ENCODE measurements around the gene CORO2B.

CORO2B gene

DNA sequence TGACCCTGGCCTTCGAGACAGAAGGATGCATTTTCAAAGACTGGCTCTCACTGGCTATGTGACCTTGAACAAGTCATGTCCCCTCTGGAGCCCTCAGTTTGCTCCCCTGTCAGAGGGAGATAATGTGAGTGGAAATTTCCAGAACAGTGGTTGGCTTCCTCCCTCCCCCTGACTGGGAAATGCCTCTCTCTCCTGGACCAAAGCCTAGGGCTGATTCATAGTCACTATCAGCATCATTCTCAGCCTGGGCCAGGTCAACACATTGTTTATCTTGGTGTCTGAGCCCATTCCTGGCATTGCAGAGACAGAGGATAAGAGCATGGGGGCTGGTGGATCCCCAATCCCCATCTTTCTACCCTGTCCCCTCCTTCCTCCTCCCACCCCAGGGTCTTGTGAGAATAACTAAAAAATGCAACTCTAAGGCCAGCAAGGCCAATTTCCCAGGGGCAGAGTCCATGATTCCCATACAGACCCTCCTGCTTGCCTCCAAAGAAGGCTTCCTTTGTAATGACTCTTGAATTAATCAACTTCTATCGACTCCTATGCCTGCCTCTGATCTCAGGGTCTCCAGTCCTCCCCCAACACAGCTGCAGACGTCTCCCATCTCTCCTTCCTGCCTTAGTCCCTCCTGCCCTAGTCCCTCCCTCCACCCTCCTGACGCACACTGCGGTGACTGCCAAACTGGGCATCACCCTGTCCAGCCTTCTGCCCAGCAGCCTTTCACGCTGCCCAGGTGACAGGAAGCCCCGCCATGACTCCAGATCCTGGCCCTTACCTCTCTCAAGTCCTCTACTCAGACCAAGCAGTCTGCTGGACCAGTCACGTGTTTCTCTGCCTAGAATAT is 35.4 kb upstream of the CORO2B start:
- no peaks in the 10 kb centered on the region for H3K9me3 ChIP-seq
- no peak overlapping the region for H3K27ac ChIP-seq
- H3K4me3 ChIP-seq (ENCODE audit: low read depth in 1 of 2, low read length in 1 of 2) = no peak overlapping the region

GRCh38 chr15:68546318-68546717 is 32.5 kb upstream of the CORO2B start:
- Histone ChIP-seq H3K4me1 (ENCODE audit: control insufficient read depth in 1 of 2, insufficient read depth in 1 of 2, low read depth in 1 of 2, low read length in 1 of 2) (no peaks in the 10 kb centered on the region), H3K27ac (no peak overlapping the region), H3K27me3 (peaks cover 46% of the 10 kb centered on the region), H3K4me3 (ENCODE audit: low read depth in 1 of 2, low read length in 1 of 2) (no peak overlapping the region), H3K36me3 (no peaks in the 10 kb centered on the region), H3K9me3 (no peaks in the 10 kb centered on the region)
- TF ChIP-seq, protein P1, sequence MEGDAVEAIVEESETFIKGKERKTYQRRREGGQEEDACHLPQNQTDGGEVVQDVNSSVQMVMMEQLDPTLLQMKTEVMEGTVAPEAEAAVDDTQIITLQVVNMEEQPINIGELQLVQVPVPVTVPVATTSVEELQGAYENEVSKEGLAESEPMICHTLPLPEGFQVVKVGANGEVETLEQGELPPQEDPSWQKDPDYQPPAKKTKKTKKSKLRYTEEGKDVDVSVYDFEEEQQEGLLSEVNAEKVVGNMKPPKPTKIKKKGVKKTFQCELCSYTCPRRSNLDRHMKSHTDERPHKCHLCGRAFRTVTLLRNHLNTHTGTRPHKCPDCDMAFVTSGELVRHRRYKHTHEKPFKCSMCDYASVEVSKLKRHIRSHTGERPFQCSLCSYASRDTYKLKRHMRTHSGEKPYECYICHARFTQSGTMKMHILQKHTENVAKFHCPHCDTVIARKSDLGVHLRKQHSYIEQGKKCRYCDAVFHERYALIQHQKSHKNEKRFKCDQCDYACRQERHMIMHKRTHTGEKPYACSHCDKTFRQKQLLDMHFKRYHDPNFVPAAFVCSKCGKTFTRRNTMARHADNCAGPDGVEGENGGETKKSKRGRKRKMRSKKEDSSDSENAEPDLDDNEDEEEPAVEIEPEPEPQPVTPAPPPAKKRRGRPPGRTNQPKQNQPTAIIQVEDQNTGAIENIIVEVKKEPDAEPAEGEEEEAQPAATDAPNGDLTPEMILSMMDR (IDR thresholded peaks at IDR 0.05) = no peak

More for the DNA sequence above, 35.4 kb upstream of the CORO2B start:
- H3K4me1 ChIP-seq (ENCODE audit: control insufficient read depth in 1 of 2, insufficient read depth in 1 of 2, low read depth in 1 of 2, low read length in 1 of 2) = no peaks in the 10 kb centered on the region
- H3K27me3 ChIP-seq = peaks cover 40% of the 10 kb centered on the region
- TF ChIP-seq, protein P1 (IDR thresholded peaks at IDR 0.05) = no peak
- H3K36me3 ChIP-seq = no peaks in the 10 kb centered on the region

DNA sequence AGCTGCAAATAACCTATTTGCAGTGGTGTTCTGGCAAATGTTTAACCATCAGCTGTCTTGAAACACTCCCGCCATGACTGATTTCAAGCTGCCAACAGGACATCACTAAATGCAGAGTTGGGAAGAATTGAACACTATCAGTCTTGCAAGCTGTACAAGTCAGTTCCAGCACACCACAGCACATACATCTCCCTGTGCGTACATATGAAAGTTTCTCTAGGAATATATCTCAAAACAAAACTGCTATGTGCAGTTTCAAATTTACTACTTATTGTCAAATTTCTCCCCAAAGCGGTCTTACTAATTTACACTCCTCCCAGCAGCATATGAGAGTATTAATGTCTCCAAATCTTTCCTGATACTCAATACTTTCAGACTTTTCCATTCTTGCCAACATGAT is 30.4 kb upstream of the CORO2B start:
- H3K36me3 ChIP-seq = no peaks in the 10 kb centered on the region
- TF ChIP-seq, protein P1 (IDR thresholded peaks at IDR 0.05) = no peak
- H3K27ac ChIP-seq = no peak overlapping the region
- no peaks in the 10 kb centered on the region for H3K9me3 ChIP-seq
- H3K4me3 ChIP-seq (ENCODE audit: low read depth in 1 of 2, low read length in 1 of 2) = no peak overlapping the region
- H3K27me3 ChIP-seq = peaks cover 33% of the 10 kb centered on the region
- no peaks in the 10 kb centered on the region for H3K4me1 ChIP-seq (ENCODE audit: control insufficient read depth in 1 of 2, insufficient read depth in 1 of 2, low read depth in 1 of 2, low read length in 1 of 2)

DNA sequence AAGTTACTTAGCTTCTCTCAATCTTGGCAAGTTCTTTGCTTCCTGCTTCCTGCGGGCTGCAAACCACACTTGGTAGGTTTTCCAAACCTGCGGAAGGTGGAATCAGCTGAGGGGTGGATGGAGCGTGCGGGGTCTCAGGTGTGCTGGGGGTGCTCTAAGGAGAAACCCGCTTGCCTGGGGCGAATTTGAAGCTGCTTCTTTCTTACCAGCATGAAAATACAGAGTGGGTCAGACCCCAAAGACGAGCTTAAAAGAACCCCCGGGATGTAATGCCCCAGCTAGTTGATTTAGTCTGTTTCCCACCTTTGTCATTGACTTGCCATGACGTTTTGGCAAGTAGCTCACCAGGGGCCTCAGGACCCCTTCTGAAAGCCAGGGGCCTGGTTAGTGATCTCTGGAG is 28.8 kb upstream of the CORO2B start:
- Histone ChIP-seq H3K9me3 (no peaks in the 10 kb centered on the region), H3K4me3 (ENCODE audit: low read depth in 1 of 2, low read length in 1 of 2) (no peak overlapping the region), H3K36me3 (no peaks in the 10 kb centered on the region), H3K27ac (no peak overlapping the region), H3K27me3 (peaks cover 31% of the 10 kb centered on the region), H3K4me1 (ENCODE audit: control insufficient read depth in 1 of 2, insufficient read depth in 1 of 2, low read depth in 1 of 2, low read length in 1 of 2) (no peaks in the 10 kb centered on the region)
- TF ChIP-seq, protein P1 (IDR thresholded peaks at IDR 0.05) = no peak

GRCh38 chr15:68550498-68551295 is 28.1 kb upstream of the CORO2B start:
- no peaks in the 10 kb centered on the region for H3K9me3 ChIP-seq
- no peak overlapping the region for H3K4me3 ChIP-seq (ENCODE audit: low read depth in 1 of 2, low read length in 1 of 2)
- H3K27ac ChIP-seq = no peak overlapping the region
- H3K36me3 ChIP-seq = no peaks in the 10 kb centered on the region
- H3K4me1 ChIP-seq (ENCODE audit: control insufficient read depth in 1 of 2, insufficient read depth in 1 of 2, low read depth in 1 of 2, low read length in 1 of 2) = no peaks in the 10 kb centered on the region
- TF ChIP-seq, protein P1 (IDR thresholded peaks at IDR 0.05) = peak; percentile 92
- peaks cover 31% of the 10 kb centered on the region for H3K27me3 ChIP-seq
